OCI-LY1 (cell line): ENCODE measurements around the gene EDEM2.

Experiments used
- H2AFZ ChIP-seq: fragments of 200-600 bp; sonication (generic), shearing (Covaris generic); 2 replicates; pipeline ENCODE4 v1.6.0; 2014; ENCODE audit warnings: antibody characterized with exemption, mild to moderate bottlenecking, low read length
- H3F3A ChIP-seq: fragments of 200-600 bp; sonication (generic), shearing (Covaris generic); 2 replicates; pipeline ENCODE4 v1.6.0; 2014; ENCODE audit warnings: mild to moderate bottlenecking, antibody characterized with exemption, low read length, moderate library complexity; ENCODE audit not compliant: insufficient read depth
- H3K27ac ChIP-seq: fragments of 200-600 bp; sonication (generic); 2 replicates; pipeline ENCODE4 v1.5.1; 2014; ENCODE audit warnings: low read length, mixed run types, mild to moderate bottlenecking, low read depth; ENCODE audit not compliant: poor library complexity, severe bottlenecking
- H3K27me3 ChIP-seq: fragments of 200-600 bp; sonication (generic); 2 replicates; pipeline ENCODE4 v1.6.0; 2014; ENCODE audit warnings: antibody characterized with exemption, mild to moderate bottlenecking, low read length, moderate library complexity; ENCODE audit not compliant: insufficient read depth
- H3K36me3 ChIP-seq: fragments of 200-600 bp; sonication (generic); 2 replicates; pipeline ENCODE4 v1.6.1; 2014; ENCODE audit warnings: mild to moderate bottlenecking, antibody characterized with exemption, low read length, moderate library complexity, mixed read lengths; ENCODE audit not compliant: insufficient read depth
- H3K4me1 ChIP-seq: fragments of 200-600 bp; sonication (generic); 2 replicates; pipeline ENCODE4 v1.5.1; 2014; ENCODE audit warnings: mild to moderate bottlenecking, low read length, moderate library complexity; ENCODE audit not compliant: insufficient read depth, severe bottlenecking
- H3K4me2 ChIP-seq: fragments of 200-600 bp; sonication (generic), shearing (Covaris generic); 2 replicates; pipeline ENCODE4 v1.6.1; 2014; ENCODE audit warnings: low read length
- H3K4me3 ChIP-seq: fragments of 200-600 bp; sonication (generic); 2 replicates; pipeline ENCODE4 v1.5.1; 2014; ENCODE audit warnings: low read length, low read depth, mild to moderate bottlenecking, mixed read lengths; ENCODE audit not compliant: poor library complexity, severe bottlenecking
- H3K79me2 ChIP-seq: fragments of 200-600 bp; shearing (Covaris generic); 2 replicates; pipeline ENCODE4 v1.6.1; 2016; ENCODE audit warnings: mixed run types, low read length, mixed read lengths; ENCODE audit not compliant: insufficient read depth
- H3K9ac ChIP-seq: fragments of 200-600 bp; sonication (generic), shearing (Covaris generic); 2 replicates; pipeline ENCODE4 v1.6.1; 2014; ENCODE audit warnings: mild to moderate bottlenecking, low read length, mixed read lengths
- H3K9me2 ChIP-seq: fragments of 200-600 bp; sonication (generic), shearing (Covaris generic); 2 replicates; pipeline ENCODE4 v1.6.1; 2014; ENCODE audit warnings: low read depth, mild to moderate bottlenecking, low read length, mixed read lengths
- H3K9me3 ChIP-seq: fragments of 200-600 bp; shearing (Covaris generic); 2 replicates; pipeline ENCODE4 v1.6.1; 2014; ENCODE audit warnings: low read length, mixed read lengths
- H4K20me1 ChIP-seq: fragments of 200-600 bp; sonication (generic), shearing (Covaris generic); 2 replicates; pipeline ENCODE4 v1.6.0; 2016; ENCODE audit warnings: mild to moderate bottlenecking, low read length; ENCODE audit not compliant: insufficient read depth
- CTCF ChIP-seq: fragments of 200-600 bp; sonication (generic), shearing (Covaris generic); IDR thresholded peaks from 2 replicates; pipeline ENCODE4 v1.5.1; 2017; ENCODE audit warnings: mild to moderate bottlenecking, antibody characterized with exemption, low read length, moderate library complexity, mixed read lengths
- EZH2 ChIP-seq: fragments of 200-600 bp; sonication (generic), shearing (Covaris generic); IDR thresholded peaks from 2 replicates; pipeline ENCODE4 v1.8.0; 2017; ENCODE audit warnings: borderline replicate concordance, mixed run types, mild to moderate bottlenecking, antibody characterized with exemption, low read length, moderate library complexity, mixed read lengths

The EDEM2 gene

DNA sequence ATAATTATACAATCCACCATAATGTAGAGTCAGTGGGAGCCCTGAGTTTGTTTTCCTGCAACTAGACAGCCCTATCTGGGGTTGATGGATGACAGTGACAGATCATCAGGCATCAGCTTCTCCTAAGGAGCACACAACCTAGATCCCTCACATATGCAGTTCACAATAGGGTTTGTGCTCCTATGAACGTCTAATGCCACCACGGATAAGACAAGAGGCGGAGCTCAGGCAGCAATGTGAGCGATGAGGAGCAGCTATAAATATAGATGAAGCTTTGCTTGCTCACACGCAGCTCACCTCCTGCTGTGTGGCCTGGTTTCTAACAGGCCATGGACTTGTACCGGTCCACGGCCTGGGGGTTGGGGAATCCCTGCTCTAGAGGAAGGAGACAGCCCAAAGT lies 25.9 kb downstream of the EDEM2 start:
- no peak overlapping the region for H3K4me3 ChIP-seq
- peaks cover 38% of the 10 kb centered on the region for H3K36me3 ChIP-seq
- no peaks in the 10 kb centered on the region for H3K9me3 ChIP-seq
- TF ChIP-seq CTCF = no peak
- TF ChIP-seq EZH2 = no peak
- H3K4me2 ChIP-seq = no peak overlapping the region
- no peaks in the 10 kb centered on the region for H3K9me2 ChIP-seq
- no peak overlapping the region for H3K9ac ChIP-seq
- H2AFZ ChIP-seq = no peak overlapping the region
- H3K4me1 ChIP-seq = no peaks in the 10 kb centered on the region
- H3F3A ChIP-seq = no peaks in the 10 kb centered on the region
- no peaks in the 10 kb centered on the region for H4K20me1 ChIP-seq
- no peaks in the 10 kb centered on the region for H3K27me3 ChIP-seq
- H3K79me2 ChIP-seq = no peaks in the 10 kb centered on the region
- H3K27ac ChIP-seq = no peak overlapping the region

GRCh38 chr20:35120012-35120701 lies 27.0 kb downstream of the EDEM2 start:
- Histone ChIP-seq H2AFZ (no peak overlapping the region), H3K4me2 (no peak overlapping the region), H3K9ac (no peak overlapping the region), H3K27me3 (no peaks in the 10 kb centered on the region), H3K27ac (no peak overlapping the region), H3K36me3 (peaks cover 39% of the 10 kb centered on the region), H3K9me3 (no peaks in the 10 kb centered on the region), H4K20me1 (no peaks in the 10 kb centered on the region), H3K9me2 (no peaks in the 10 kb centered on the region), H3K79me2 (no peaks in the 10 kb centered on the region), H3K4me1 (no peaks in the 10 kb centered on the region), H3F3A (no peaks in the 10 kb centered on the region), H3K4me3 (no peak overlapping the region)
- TF ChIP-seq EZH2 (no peak), CTCF (no peak)

DNA sequence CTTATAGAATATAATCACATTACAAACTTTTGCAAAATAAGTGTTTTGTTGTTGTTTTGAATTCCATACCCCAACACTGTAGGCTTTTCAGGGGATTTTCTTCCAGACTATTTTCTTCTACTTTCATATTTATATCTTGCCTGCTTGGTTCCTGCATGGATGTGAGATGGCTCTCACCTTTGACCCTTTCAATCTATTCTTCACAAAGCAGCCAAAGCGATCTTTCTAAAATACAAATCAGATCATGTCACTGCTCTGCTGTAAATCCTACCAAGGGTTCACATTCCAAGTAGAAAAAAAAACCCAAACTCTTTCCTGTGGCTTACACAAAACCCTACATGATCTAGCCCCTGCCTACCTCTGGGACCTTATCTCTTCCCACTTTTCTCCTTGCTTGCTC lies 29.5 kb downstream of the EDEM2 start:
- H3K9me2 ChIP-seq = no peaks in the 10 kb centered on the region
- H3K27me3 ChIP-seq = no peaks in the 10 kb centered on the region
- no peak overlapping the region for H3K27ac ChIP-seq
- no peaks in the 10 kb centered on the region for H4K20me1 ChIP-seq
- no peaks in the 10 kb centered on the region for H3K79me2 ChIP-seq
- no peak overlapping the region for H3K9ac ChIP-seq
- H3K4me3 ChIP-seq = no peak overlapping the region
- H3K9me3 ChIP-seq = no peaks in the 10 kb centered on the region
- H3K36me3 ChIP-seq = peaks cover 24% of the 10 kb centered on the region
- TF ChIP-seq CTCF = no peak
- no peak for TF ChIP-seq EZH2
- H3F3A ChIP-seq = no peaks in the 10 kb centered on the region
- no peaks in the 10 kb centered on the region for H3K4me1 ChIP-seq
- H3K4me2 ChIP-seq = no peak overlapping the region
- H2AFZ ChIP-seq = no peak overlapping the region
